ENCODE measurements around the gene APP. TPM values are rescaled to one million over a fixed set of nuclear protein-coding genes. Genes with fewer than 3 reads are reported as not detected.

Gene APP
- total RNA-seq, 3 donors from 2014 or later, result 270 to 546 (median 383) TPM

GRCh38 chr21:25953659-25954058, 216.9 kb downstream of the APP start:
- Histone ChIP-seq H3K4me3 (no peak overlapping the region), H3K4me1 (no peaks in the 10 kb centered on the region), H3K27ac (peak overlapping the region; percentile 43 to 54), H3K9me3 (no peaks in the 10 kb centered on the region), H3K36me3 (peaks cover 6% of the 10 kb centered on the region), H3K27me3 (no peaks in the 10 kb centered on the region)
- intact Hi-C loops (cut with DNase I; ENCODE audit: low total_unique reads), result no loop called here
- DNase-seq (ENCODE audit: low spot score in 2 of 2), result no peak
- no peak for TF ChIP-seq CTCF (IDR thresholded peaks at IDR 0.05)
- no peak for TF ChIP-seq POLR2AphosphoS5 (IDR thresholded peaks at IDR 0.05)
- TF ChIP-seq POLR2A (IDR thresholded peaks at IDR 0.05), result no peak

- no peak for DNase-seq (ENCODE audit: low spot score in 2 of 2)
- Histone ChIP-seq H3K9me3 (no peaks in the 10 kb centered on the region), H3K27me3 (no peaks in the 10 kb centered on the region), H3K36me3 (peaks cover 6% of the 10 kb centered on the region), H3K4me3 (no peak overlapping the region), H3K27ac (peak overlapping the region; percentile 43 to 54), H3K4me1 (no peaks in the 10 kb centered on the region)
- intact Hi-C loops (cut with DNase I; ENCODE audit: low total_unique reads), result no loop called here
- no peak for TF ChIP-seq POLR2AphosphoS5 (IDR thresholded peaks at IDR 0.05)
- no peak for TF ChIP-seq POLR2A (IDR thresholded peaks at IDR 0.05)
- TF ChIP-seq CTCF (IDR thresholded peaks at IDR 0.05), result no peak
These were observed 217.4 kb downstream of the APP start for GRCh38 chr21:25953196-25953595.

GRCh38 chr21:25952306-25952705, 218.3 kb downstream of the APP start:
- intact Hi-C loops (cut with DNase I; ENCODE audit: low total_unique reads), result no loop called here
- no peaks in the 10 kb centered on the region for H3K4me1 ChIP-seq
- TF ChIP-seq POLR2A (IDR thresholded peaks at IDR 0.05) (no peak), POLR2AphosphoS5 (IDR thresholded peaks at IDR 0.05) (no peak), CTCF (IDR thresholded peaks at IDR 0.05) (no peak)
- H3K27me3 ChIP-seq, result no peaks in the 10 kb centered on the region
- peaks cover 6% of the 10 kb centered on the region for H3K36me3 ChIP-seq
- DNase-seq (ENCODE audit: low spot score in 2 of 2), result no peak
- H3K4me3 ChIP-seq, result no peak overlapping the region
- peak overlapping the region; percentile 21 to 54 for H3K27ac ChIP-seq
- no peaks in the 10 kb centered on the region for H3K9me3 ChIP-seq

- no peaks in the 10 kb centered on the region for H3K36me3 ChIP-seq
- H3K9me3 ChIP-seq, result no peaks in the 10 kb centered on the region
- H3K27me3 ChIP-seq, result no peaks in the 10 kb centered on the region
- no peak for TF ChIP-seq CTCF (IDR thresholded peaks at IDR 0.05)
- no peak for TF ChIP-seq POLR2A (IDR thresholded peaks at IDR 0.05)
- TF ChIP-seq POLR2AphosphoS5 (IDR thresholded peaks at IDR 0.05), result no peak
- intact Hi-C loops (cut with DNase I; ENCODE audit: low total_unique reads), result no loop called here
- peak overlapping the region; percentile 3 to 36 for H3K27ac ChIP-seq
- no peak overlapping the region for H3K4me3 ChIP-seq
- H3K4me1 ChIP-seq, result no peaks in the 10 kb centered on the region
- DNase-seq (ENCODE audit: low spot score in 2 of 2), result no peak
These were observed 220.9 kb downstream of the APP start for GRCh38 chr21:25949701-25950100.

- DNase-seq (ENCODE audit: low spot score in 2 of 2), result no peak
- H3K4me1 ChIP-seq, result no peaks in the 10 kb centered on the region
- no peaks in the 10 kb centered on the region for H3K36me3 ChIP-seq
- H3K4me3 ChIP-seq, result no peak overlapping the region
- no peaks in the 10 kb centered on the region for H3K9me3 ChIP-seq
- no peaks in the 10 kb centered on the region for H3K27me3 ChIP-seq
- intact Hi-C loops (cut with DNase I; ENCODE audit: low total_unique reads), result no loop called here
- TF ChIP-seq CTCF (IDR thresholded peaks at IDR 0.05), result no peak
- no peak for TF ChIP-seq POLR2A (IDR thresholded peaks at IDR 0.05)
- TF ChIP-seq POLR2AphosphoS5 (IDR thresholded peaks at IDR 0.05), result no peak
- peak overlapping the region; percentile 34 to 42 for H3K27ac ChIP-seq
These were observed 225.8 kb downstream of the APP start for GRCh38 chr21:25944672-25945213.

Measured in breast epithelium (tissue), 4 donors.